HG03103 (cell line): Measurements from ENCODE around the gene SMARCC2.
A peak's percentile ranks its signal among the peaks of the same experiment; 100 is the strongest.

Source experiments
- ATAC-seq: cut with Tn5 transposase; IDR thresholded peaks from one replicate; pipeline ENCODE4 v1.9.1; 2021; ENCODE audit warnings: low read depth; ENCODE audit not compliant: unreplicated experiment

The SMARCC2 gene

GRCh38 chr12:56189099-56189917 is at the start of gene SMARCC2:
Gene SMARCC2, minus strand, starts transcription at chr12:56189483. Its CDS starts 22 bp downstream, at chr12:56189461.
- peak; percentile 71 for ATAC-seq

GRCh38 chr12:56237552-56237951 is 48.3 kb upstream of the SMARCC2 start:
- no peak for ATAC-seq

GRCh38 chr12:56236985-56237384 is 47.7 kb upstream of the SMARCC2 start:
- no peak for ATAC-seq

- ATAC-seq, result no peak
Observed at GRCh38 chr12:56236091-56236490, 46.8 kb upstream of the SMARCC2 start.

- ATAC-seq, result no peak
Observed at GRCh38 chr12:56234746-56235436, 45.6 kb upstream of the SMARCC2 start.

- ATAC-seq, result no peak
Observed at GRCh38 chr12:56231184-56231582, 41.9 kb upstream of the SMARCC2 start.

- no peak for ATAC-seq
Observed at GRCh38 chr12:56230432-56231183, 41.3 kb upstream of the SMARCC2 start.

- ATAC-seq, result no peak
Observed at GRCh38 chr12:56229916-56230431, 40.7 kb upstream of the SMARCC2 start, which contains the start of gene SLC39A5. Gene SLC39A5, plus strand, starts transcription at chr12:56230051. Its CDS starts 1,224 bp downstream, at chr12:56231275.

- ATAC-seq, result no peak
Observed at GRCh38 chr12:56229082-56229481, 39.8 kb upstream of the SMARCC2 start.

- no peak for ATAC-seq
Observed at GRCh38 chr12:56224954-56225353, 35.7 kb upstream of the SMARCC2 start.

- peak; percentile 55 for ATAC-seq
Observed at GRCh38 chr12:56224102-56224701, 34.9 kb upstream of the SMARCC2 start, which contains the start of gene NABP2. Gene NABP2, plus strand, starts transcription at chr12:56224342. Its CDS starts 515 bp downstream, at chr12:56224857.

GRCh38 chr12:56223571-56224101 is 34.4 kb upstream of the SMARCC2 start:
- ATAC-seq, result no peak

- no peak for ATAC-seq
Observed at GRCh38 chr12:56222531-56222895, 33.2 kb upstream of the SMARCC2 start.

- ATAC-seq, result peak; percentile 67
Observed at GRCh38 chr12:56221757-56222530, 32.7 kb upstream of the SMARCC2 start, which contains the start of gene RNF41. Gene RNF41, minus strand, starts transcription at chr12:56221922. Its CDS starts 7,875 bp downstream, at chr12:56214047.

- ATAC-seq, result peak; percentile 14
Observed at GRCh38 chr12:56221232-56221756, 32.0 kb upstream of the SMARCC2 start.

- ATAC-seq, result no peak
Observed at GRCh38 chr12:56220611-56221231, 31.4 kb upstream of the SMARCC2 start.

- no peak for ATAC-seq
Observed at GRCh38 chr12:56219840-56220239, 30.6 kb upstream of the SMARCC2 start.

- no peak for ATAC-seq
Observed at GRCh38 chr12:56216461-56216860, 27.2 kb upstream of the SMARCC2 start.
